NCI-H748 treated with DMSO at 0.1 percent for 48 hours (cell line): ENCODE results near the gene KRT77.
"Not testable (repeated sequence)": the region's sequence is repeated elsewhere in the genome, so short reads cannot be mapped to it uniquely, and the experiment has no call there.

Experiments
- DNase-seq: peaks from one replicate; lab custom pipeline; 2025; lab: John Stamatoyannopoulos, UW

The KRT77 gene

GRCh38 chr12:52675301-52675701, 28.0 kb downstream of the KRT77 start:
- DNase-seq: no peak

GRCh38 chr12:52674433-52674775, 28.9 kb downstream of the KRT77 start:
- no peak for DNase-seq

GRCh38 chr12:52673713-52674432, 29.5 kb downstream of the KRT77 start:
- no peak for DNase-seq

- DNase-seq: no peak
Observed at GRCh38 chr12:52673217-52673616, 30.1 kb downstream of the KRT77 start.

- DNase-seq: no peak
Observed at GRCh38 chr12:52672321-52672933, 30.9 kb downstream of the KRT77 start.

- DNase-seq: no peak
Observed at GRCh38 chr12:52670961-52671360, 32.4 kb downstream of the KRT77 start.

GRCh38 chr12:52670506-52670905, 32.8 kb downstream of the KRT77 start:
- DNase-seq: no peak

- DNase-seq: not testable (repeated sequence)
Observed at GRCh38 chr12:52669941-52670340, 33.4 kb downstream of the KRT77 start.

- DNase-seq: no peak
Observed at GRCh38 chr12:52669426-52669825, 33.9 kb downstream of the KRT77 start.

- no peak for DNase-seq
Observed at GRCh38 chr12:52667931-52668330, 35.4 kb downstream of the KRT77 start.

- DNase-seq: no peak
Observed at GRCh38 chr12:52667509-52667908, 35.8 kb downstream of the KRT77 start.

- no peak for DNase-seq
Observed at GRCh38 chr12:52666471-52666870, 36.9 kb downstream of the KRT77 start.

GRCh38 chr12:52663420-52663819, 39.9 kb downstream of the KRT77 start:
- DNase-seq: no peak

- no peak for DNase-seq
Observed at GRCh38 chr12:52662918-52663229, 40.5 kb downstream of the KRT77 start.

GRCh38 chr12:52662093-52662917, 41.0 kb downstream of the KRT77 start:
- DNase-seq: no peak

- DNase-seq: no peak
Observed at GRCh38 chr12:52661668-52662067, 41.7 kb downstream of the KRT77 start.

GRCh38 chr12:52660934-52661499, 42.3 kb downstream of the KRT77 start:
- no peak for DNase-seq

GRCh38 chr12:52659951-52660350, 43.4 kb downstream of the KRT77 start:
- no peak for DNase-seq

- no peak for DNase-seq
Observed at GRCh38 chr12:52659395-52659794, 43.9 kb downstream of the KRT77 start.

- DNase-seq: no peak
Observed at GRCh38 chr12:52658196-52658595, 45.1 kb downstream of the KRT77 start.

GRCh38 chr12:52657250-52657902, 45.9 kb downstream of the KRT77 start:
- no peak for DNase-seq

GRCh38 chr12:52656616-52657015, 46.7 kb downstream of the KRT77 start:
- no peak for DNase-seq
